ENCODE measurements around the gene CAMK2D. TPM values are rescaled to one million over a fixed set of nuclear protein-coding genes. Genes with fewer than 3 reads are reported as not detected.

CAMK2D gene
- polyA plus RNA-seq, 3 donors: 10.4 to 30.6 (median 19.6) TPM

GRCh38 chr4:113643505-113643904 lies 118.0 kb downstream of the CAMK2D start:
- DNase-seq: no peak
- no CpG with 5 or more reads among the region's 4 CpGs for WGBS (ENCODE audit: insufficient coverage)
- Histone ChIP-seq H4K20me1 (ENCODE audit: insufficient read depth, low read length) (peaks cover 59% of the 10 kb centered on the region), H3K27ac (ENCODE audit: low read depth in 1 of 2, low read length in 2 of 2) (no peak overlapping the region), H3K27me3 (ENCODE audit: control insufficient read depth in 2 of 2, insufficient read depth in 2 of 2, low read length in 2 of 2) (no peaks in the 10 kb centered on the region), H3K4me3 (replicated peaks in 1 of 3; ENCODE audit: low read depth in 2 of 3, low read length in 3 of 3) (no peak overlapping the region), H3K4me1 (ENCODE audit: control insufficient read depth in 1 of 2, insufficient read depth in 2 of 2, low read length in 2 of 2) (no peaks in the 10 kb centered on the region), H3K9ac (ENCODE audit: insufficient read depth, low read length, poor library complexity, severe bottlenecking) (no peak overlapping the region), H3K79me2 (ENCODE audit: insufficient read depth, low read length) (no peaks in the 10 kb centered on the region), H3K4me2 (replicated peaks; ENCODE audit: extremely low read depth, low read length, poor library complexity, severe bottlenecking) (no peak overlapping the region), H2AFZ (ENCODE audit: insufficient read depth, low read depth, low read length, poor library complexity, severe bottlenecking) (no peak overlapping the region), H3K9me3 (replicated peaks in 1 of 2; ENCODE audit: control insufficient read depth in 1 of 2, insufficient read depth in 1 of 2, low read length in 2 of 2) (no peaks in the 10 kb centered on the region), H3K36me3 (replicated peaks in 1 of 2; ENCODE audit: control insufficient read depth in 1 of 2, insufficient read depth in 2 of 2, low read length in 2 of 2) (no peaks in the 10 kb centered on the region)
- Mint-ChIP-seq H3K27ac (no peak overlapping the region), H3K27me3 (ENCODE audit: low read depth in 3 of 3) (peaks cover 0 to 4% (median 0%) of the 10 kb centered on the region in 3 donors), H3K9me3 (no peaks in the 10 kb centered on the region), H3K36me3 (peaks cover 0 to 2% of the 10 kb centered on the region in 2 donors), H3K4me1 (peaks cover 7% of the 10 kb centered on the region), H3K4me3 (no peak overlapping the region)
- intact Hi-C loops (cut with micrococcal nuclease): no loop called here
- TF ChIP-seq CTCF (IDR thresholded peaks at IDR 0.05): no peak

GRCh38 chr4:113641025-113641431 lies 120.5 kb downstream of the CAMK2D start:
- H3K4me1 Mint-ChIP-seq: peaks cover 18% of the 10 kb centered on the region
- H3K9me3 ChIP-seq (replicated peaks in 1 of 2; ENCODE audit: control insufficient read depth in 1 of 2, insufficient read depth in 1 of 2, low read length in 2 of 2): no peaks in the 10 kb centered on the region
- H3K36me3 Mint-ChIP-seq: no peaks in the 10 kb centered on the region
- no peak overlapping the region for H3K27ac Mint-ChIP-seq
- TF ChIP-seq CTCF (IDR thresholded peaks at IDR 0.05): no peak
- no peak overlapping the region for H3K4me2 ChIP-seq (replicated peaks; ENCODE audit: extremely low read depth, low read length, poor library complexity, severe bottlenecking)
- no CpG with 5 or more reads among the region's 1 CpG for WGBS (ENCODE audit: insufficient coverage)
- peaks cover 5 to 6% of the 10 kb centered on the region in 2 donors for H3K4me1 ChIP-seq (ENCODE audit: control insufficient read depth in 1 of 2, insufficient read depth in 2 of 2, low read length in 2 of 2)
- no peak overlapping the region for H3K4me3 ChIP-seq (replicated peaks in 1 of 3; ENCODE audit: low read depth in 2 of 3, low read length in 3 of 3)
- H3K4me3 Mint-ChIP-seq: no peak overlapping the region
- no peaks in the 10 kb centered on the region for H3K27me3 ChIP-seq (ENCODE audit: control insufficient read depth in 2 of 2, insufficient read depth in 2 of 2, low read length in 2 of 2)
- H2AFZ ChIP-seq (ENCODE audit: insufficient read depth, low read depth, low read length, poor library complexity, severe bottlenecking): no peak overlapping the region
- H3K36me3 ChIP-seq (replicated peaks in 1 of 2; ENCODE audit: control insufficient read depth in 1 of 2, insufficient read depth in 2 of 2, low read length in 2 of 2): no peaks in the 10 kb centered on the region
- no peak overlapping the region for H3K9ac ChIP-seq (ENCODE audit: insufficient read depth, low read length, poor library complexity, severe bottlenecking)
- H3K27me3 Mint-ChIP-seq (ENCODE audit: low read depth in 3 of 3): peaks cover 0 to 3% (median 0%) of the 10 kb centered on the region in 3 donors
- H3K79me2 ChIP-seq (ENCODE audit: insufficient read depth, low read length): no peaks in the 10 kb centered on the region
- H4K20me1 ChIP-seq (ENCODE audit: insufficient read depth, low read length): peaks cover 74% of the 10 kb centered on the region
- DNase-seq: no peak
- intact Hi-C loops (cut with micrococcal nuclease): no loop called here
- no peaks in the 10 kb centered on the region for H3K9me3 Mint-ChIP-seq
- no peak overlapping the region for H3K27ac ChIP-seq (ENCODE audit: low read depth in 1 of 2, low read length in 2 of 2)

All from CD14-positive monocyte (primary cell).